GM12801 (cell line): ENCODE measurements around the gene SPNS3.

ENCODE experiments used
- CTCF ChIP-seq: IDR thresholded peaks from one replicate; pipeline ENCODE4 v1.5.1; 2011; ENCODE audit warnings: control low read depth; ENCODE audit not compliant: insufficient read length; ENCODE audit errors: extremely low read depth

SPNS3 gene

GRCh38 chr17:4509923-4510617 lies 76.3 kb downstream of the SPNS3 start:
- TF ChIP-seq CTCF: no peak

GRCh38 chr17:4510618-4510941 lies 76.8 kb downstream of the SPNS3 start:
- no peak for TF ChIP-seq CTCF

GRCh38 chr17:4511199-4511932 lies 77.6 kb downstream of the SPNS3 start:
- no peak for TF ChIP-seq CTCF

- TF ChIP-seq CTCF: no peak
Observed at GRCh38 chr17:4512156-4513112, 78.7 kb downstream of the SPNS3 start.

GRCh38 chr17:4513113-4514032 lies 79.6 kb downstream of the SPNS3 start:
- TF ChIP-seq CTCF: no peak

- no peak for TF ChIP-seq CTCF
Observed at GRCh38 chr17:4514206-4514605, 80.5 kb downstream of the SPNS3 start.

GRCh38 chr17:4514779-4515178 lies 81.0 kb downstream of the SPNS3 start:
- no peak for TF ChIP-seq CTCF
